ENCODE results near the gene A4GNT. TPM values are rescaled to one million over a fixed set of nuclear protein-coding genes. Genes with fewer than 3 reads are reported as not detected.
A peak's percentile ranks its signal among the peaks of the same experiment; 100 is the strongest.

Gene A4GNT
- total and polyA plus RNA-seq, 11 donors, result not detected

DNA sequence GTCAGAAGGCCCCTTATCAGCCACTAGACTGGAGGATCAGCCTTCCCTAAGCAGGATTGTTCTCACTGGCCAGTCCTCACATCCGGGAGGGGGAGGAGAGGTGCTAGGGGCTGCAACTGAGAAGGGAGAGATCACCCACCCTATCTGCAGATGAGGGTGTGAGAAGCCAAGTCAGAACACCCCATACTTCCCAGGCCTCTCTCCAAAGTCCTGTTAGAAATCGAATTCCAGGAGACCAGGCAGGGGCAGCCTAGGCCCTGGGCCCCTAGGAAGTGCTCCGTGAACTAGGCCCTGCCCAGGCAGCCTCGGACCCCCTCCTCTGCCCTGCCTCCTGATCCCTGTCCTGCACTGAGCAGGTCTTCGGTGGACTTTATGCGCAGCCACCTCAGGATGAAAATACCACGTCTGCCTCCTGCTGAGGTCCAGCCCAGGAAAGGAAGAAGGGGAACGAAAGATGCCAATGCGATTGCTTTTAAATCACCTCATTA is 17.7 kb downstream of the A4GNT start:
- Histone ChIP-seq H3K27me3 (no peaks in the 10 kb centered on the region), H3K27ac (peak overlapping the region in 11 of 12 donors; percentile 82 to 95 (median 90)), H3K4me1 (peaks cover 0 to 28% (median 16%) of the 10 kb centered on the region in 12 donors), H3K36me3 (peaks cover 0 to 11% (median 0%) of the 10 kb centered on the region in 9 donors), H3K4me3 (peak overlapping the region; percentile 74 to 94 (median 85)), H3K9me3 (no peaks in the 10 kb centered on the region)
- DNase-seq (no peak), ATAC-seq (peak; percentile 5 to 23 (median 16))
- intact Hi-C loops (cut with DNase I), result loop anchor here in 1 of 10 donors (10.0 kb wide), 1 partner anchor 1300 kb away; the partner anchor contains the start of gene SLC35G2
- no peak for TF ChIP-seq POLR2A (IDR thresholded peaks at IDR 0.05)
- 2 to 13% (median 9%) methylated on average over 8 to 9 of the region's 9 CpGs for WGBS, 4 donors

DNA sequence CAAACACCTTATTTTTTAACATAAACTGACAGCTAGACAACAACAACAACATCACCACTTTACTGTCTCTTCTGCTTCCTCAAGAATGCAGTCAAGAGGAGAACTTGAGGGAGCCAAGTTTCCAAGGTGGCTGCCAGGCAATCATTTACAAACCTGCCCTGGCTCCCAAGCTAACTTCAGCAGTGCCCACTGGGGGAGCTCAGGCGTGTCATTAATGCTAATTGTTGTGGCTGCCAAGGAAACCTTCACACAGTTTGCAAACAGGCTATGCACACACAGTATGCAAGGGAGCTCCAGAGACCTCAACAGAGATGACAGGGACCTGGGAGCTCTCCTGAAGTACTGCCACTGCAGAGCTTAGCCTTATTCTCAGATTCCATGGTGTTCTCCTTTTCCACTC is 18.9 kb downstream of the A4GNT start:
- TF ChIP-seq POLR2A (IDR thresholded peaks at IDR 0.05), result no peak
- TF ChIP-seq, protein P1, sequence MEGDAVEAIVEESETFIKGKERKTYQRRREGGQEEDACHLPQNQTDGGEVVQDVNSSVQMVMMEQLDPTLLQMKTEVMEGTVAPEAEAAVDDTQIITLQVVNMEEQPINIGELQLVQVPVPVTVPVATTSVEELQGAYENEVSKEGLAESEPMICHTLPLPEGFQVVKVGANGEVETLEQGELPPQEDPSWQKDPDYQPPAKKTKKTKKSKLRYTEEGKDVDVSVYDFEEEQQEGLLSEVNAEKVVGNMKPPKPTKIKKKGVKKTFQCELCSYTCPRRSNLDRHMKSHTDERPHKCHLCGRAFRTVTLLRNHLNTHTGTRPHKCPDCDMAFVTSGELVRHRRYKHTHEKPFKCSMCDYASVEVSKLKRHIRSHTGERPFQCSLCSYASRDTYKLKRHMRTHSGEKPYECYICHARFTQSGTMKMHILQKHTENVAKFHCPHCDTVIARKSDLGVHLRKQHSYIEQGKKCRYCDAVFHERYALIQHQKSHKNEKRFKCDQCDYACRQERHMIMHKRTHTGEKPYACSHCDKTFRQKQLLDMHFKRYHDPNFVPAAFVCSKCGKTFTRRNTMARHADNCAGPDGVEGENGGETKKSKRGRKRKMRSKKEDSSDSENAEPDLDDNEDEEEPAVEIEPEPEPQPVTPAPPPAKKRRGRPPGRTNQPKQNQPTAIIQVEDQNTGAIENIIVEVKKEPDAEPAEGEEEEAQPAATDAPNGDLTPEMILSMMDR (IDR thresholded peaks at IDR 0.05), result no peak
- DNase-seq, result no peak
- peaks cover 0 to 24% (median 16%) of the 10 kb centered on the region in 12 donors for H3K4me1 ChIP-seq
- no peaks in the 10 kb centered on the region for H3K27me3 ChIP-seq
- H3K9me3 ChIP-seq, result no peaks in the 10 kb centered on the region
- no peak overlapping the region for H3K4me3 ChIP-seq
- no peak overlapping the region for H3K27ac ChIP-seq
- intact Hi-C loops (cut with DNase I), result loop anchor here in 1 of 10 donors (10.0 kb wide), 1 partner anchor 1299 kb away; the partner anchor contains the start of gene SLC35G2
- H3K36me3 ChIP-seq, result peaks cover 0 to 11% (median 0%) of the 10 kb centered on the region in 9 donors
- 53 to 80% (median 59%) methylated on average over 1 of the region's 1 CpG for WGBS, 4 donors
- no peak for ATAC-seq

DNA sequence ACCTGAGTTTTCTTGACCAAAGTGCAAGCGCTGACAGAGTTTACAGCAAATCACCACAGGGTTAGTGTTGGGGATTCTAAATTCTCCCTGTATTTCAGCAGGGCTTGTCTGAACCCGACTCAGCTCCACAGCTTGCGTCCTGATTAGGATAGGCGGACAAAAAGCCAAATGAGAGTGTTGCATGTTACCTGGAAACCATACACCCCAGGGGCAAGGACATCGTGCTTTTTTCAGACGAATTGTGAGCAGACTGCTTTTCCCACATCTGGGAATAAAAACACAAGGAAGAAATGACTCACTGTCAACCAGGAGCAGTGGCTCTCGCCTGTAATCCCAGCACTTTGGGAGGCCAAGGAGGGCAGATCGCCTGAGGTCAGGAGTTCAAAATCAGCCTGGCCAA is 19.8 kb downstream of the A4GNT start:
- DNase-seq (no peak), ATAC-seq (no peak)
- peaks cover 0 to 24% (median 16%) of the 10 kb centered on the region in 12 donors for H3K4me1 ChIP-seq
- H3K27ac ChIP-seq, result no peak overlapping the region
- TF ChIP-seq, protein P1 (IDR thresholded peaks at IDR 0.05), result no peak
- TF ChIP-seq POLR2A (IDR thresholded peaks at IDR 0.05), result no peak
- H3K27me3 ChIP-seq, result no peaks in the 10 kb centered on the region
- H3K4me3 ChIP-seq, result no peak overlapping the region
- peaks cover 0 to 11% (median 0%) of the 10 kb centered on the region in 9 donors for H3K36me3 ChIP-seq
- H3K9me3 ChIP-seq, result no peaks in the 10 kb centered on the region
- WGBS, 4 donors, result 89 to 92% (median 90%) methylated on average over 8 of the region's 8 CpGs
- intact Hi-C loops (cut with DNase I), result loop anchor here in 1 of 10 donors (10.0 kb wide), 1 partner anchor 1298 kb away; the partner anchor contains the start of gene SLC35G2

DNA sequence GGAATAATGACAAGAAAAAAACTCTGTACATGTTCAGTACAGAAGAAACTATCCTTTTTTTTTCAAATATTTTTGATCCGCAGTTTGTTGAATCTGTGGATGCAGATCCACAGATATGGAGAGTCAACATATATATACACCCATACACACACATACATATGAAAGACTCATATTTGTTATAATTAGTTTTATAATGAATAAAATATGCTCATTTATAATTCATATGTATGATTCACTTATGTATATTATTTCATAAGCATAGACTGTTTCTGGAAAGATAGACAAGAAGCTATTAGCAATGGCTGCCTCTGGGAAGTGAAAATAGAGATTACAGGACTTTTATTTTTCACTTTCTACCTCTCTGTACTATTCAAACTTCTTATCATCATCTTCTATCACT is 26.6 kb downstream of the A4GNT start:
- no peaks in the 10 kb centered on the region for H3K4me1 ChIP-seq
- 96 to 100% (median 98%) methylated on average over 1 of the region's 1 CpG for WGBS, 4 donors
- H3K36me3 ChIP-seq, result peaks cover 0 to 29% (median 18%) of the 10 kb centered on the region in 9 donors
- DNase-seq, result no peak
- intact Hi-C loops (cut with DNase I), result no loop called here
- H3K4me3 ChIP-seq, result no peak overlapping the region
- H3K27me3 ChIP-seq, result no peaks in the 10 kb centered on the region
- TF ChIP-seq, protein P1 (IDR thresholded peaks at IDR 0.05), result no peak
- TF ChIP-seq POLR2A (IDR thresholded peaks at IDR 0.05), result no peak
- no peak overlapping the region for H3K27ac ChIP-seq
- ATAC-seq, result no peak
- H3K9me3 ChIP-seq, result no peaks in the 10 kb centered on the region
